Activated CD8-positive, alpha-beta memory T cell treated with anti-CD3 and anti-CD28 coated beads, Interleukin-2, amount 50 U/mL, for 1 hour (primary cell): ENCODE data around the gene TDP2.
"Not testable (repeated sequence)": the region's sequence is repeated elsewhere in the genome, so short reads cannot be mapped to it uniquely, and the experiment has no call there.

Experiments
- DNase-seq: peaks from one replicate; pipeline ENCODE4 v3.0.0-alpha.2; 2020; ENCODE audit errors: extremely low read depth

Gene TDP2

GRCh38 chr6:24683297-24684296 lies 16.9 kb upstream of the TDP2 start:
- DNase-seq, result no peak

- no peak for DNase-seq
These were observed 13.9 kb upstream of the TDP2 start for GRCh38 chr6:24680582-24680981.

GRCh38 chr6:24678792-24679352 lies 12.2 kb upstream of the TDP2 start:
- DNase-seq, result not testable (repeated sequence)

GRCh38 chr6:24673625-24674024 lies 6.9 kb upstream of the TDP2 start:
- DNase-seq, result no peak

GRCh38 chr6:24672620-24673182 lies 6.0 kb upstream of the TDP2 start:
- DNase-seq, result no peak

- DNase-seq, result not testable (repeated sequence)
These were observed 4.4 kb upstream of the TDP2 start for GRCh38 chr6:24671077-24671476.

GRCh38 chr6:24670492-24670891 lies 3.8 kb upstream of the TDP2 start:
- not testable (repeated sequence) for DNase-seq

GRCh38 chr6:24668997-24669361 lies 2.3 kb upstream of the TDP2 start:
- no peak for DNase-seq

GRCh38 chr6:24668066-24668996 lies 1.6 kb upstream of the TDP2 start:
- not testable (repeated sequence) for DNase-seq

- no peak for DNase-seq
These were observed 692 bp upstream of the TDP2 start for GRCh38 chr6:24667378-24667803.

- DNase-seq, result no peak
These were observed 530 bp downstream of the TDP2 start for GRCh38 chr6:24666097-24666640.

- DNase-seq, result no peak
These were observed 2.4 kb downstream of the TDP2 start for GRCh38 chr6:24664046-24664987.

GRCh38 chr6:24663189-24663588 lies 3.5 kb downstream of the TDP2 start:
- no peak for DNase-seq

GRCh38 chr6:24662236-24662635 lies 4.5 kb downstream of the TDP2 start:
- no peak for DNase-seq

GRCh38 chr6:24661759-24662158 lies 4.9 kb downstream of the TDP2 start:
- DNase-seq, result not testable (repeated sequence)

GRCh38 chr6:24660105-24660504 lies 6.6 kb downstream of the TDP2 start:
- no peak for DNase-seq

- no peak for DNase-seq
These were observed 7.1 kb downstream of the TDP2 start for GRCh38 chr6:24659561-24659960.

- no peak for DNase-seq
These were observed 7.8 kb downstream of the TDP2 start for GRCh38 chr6:24658573-24659560.

GRCh38 chr6:24655215-24655614 lies 11.5 kb downstream of the TDP2 start:
- DNase-seq, result no peak
